Epidermal melanocyte (primary cell): ENCODE measurements around the gene ZSWIM1.
A peak's percentile ranks its signal among the peaks of the same experiment; 100 is the strongest.
"Not testable (repeated sequence)": the region's sequence is repeated elsewhere in the genome, so short reads cannot be mapped to it uniquely, and the experiment has no call there.

Experiments used
- DNase-seq: peaks from one replicate; pipeline ENCODE4 v3.0.0; 2011; ENCODE audit warnings: low spot score; ENCODE audit not compliant: insufficient read length

Gene ZSWIM1

GRCh38 chr20:45888681-45889080, 7.7 kb downstream of the ZSWIM1 start:
- DNase-seq: no peak

- DNase-seq: peak; percentile 77
Observed at GRCh38 chr20:45890077-45890984, 9.3 kb downstream of the ZSWIM1 start.

GRCh38 chr20:45890985-45891983, 10.3 kb downstream of the ZSWIM1 start, which contains the start of the genes CTSA and NEURL2:
Gene CTSA, plus strand, starts transcription at chr20:45891335. Its CDS starts 234 bp downstream, at chr20:45891569.
Gene NEURL2, minus strand, starts transcription at chr20:45891208. Its CDS starts 217 bp downstream, at chr20:45890991.
- DNase-seq: peak; percentile 96

- peak; percentile 49 for DNase-seq
Observed at GRCh38 chr20:45892049-45892825, 11.2 kb downstream of the ZSWIM1 start.

GRCh38 chr20:45892828-45893500, 11.9 kb downstream of the ZSWIM1 start:
- no peak for DNase-seq

GRCh38 chr20:45893831-45894230, 12.8 kb downstream of the ZSWIM1 start:
- DNase-seq: no peak

GRCh38 chr20:45894797-45895196, 13.8 kb downstream of the ZSWIM1 start:
- no peak for DNase-seq

GRCh38 chr20:45896641-45897161, 15.7 kb downstream of the ZSWIM1 start:
- no peak for DNase-seq

- no peak for DNase-seq
Observed at GRCh38 chr20:45897289-45897688, 16.3 kb downstream of the ZSWIM1 start.

- no peak for DNase-seq
Observed at GRCh38 chr20:45897692-45898091, 16.7 kb downstream of the ZSWIM1 start.

GRCh38 chr20:45898285-45898684, 17.3 kb downstream of the ZSWIM1 start:
- no peak for DNase-seq

GRCh38 chr20:45899046-45899835, 18.2 kb downstream of the ZSWIM1 start:
- DNase-seq: no peak

GRCh38 chr20:45901332-45901731, 20.3 kb downstream of the ZSWIM1 start:
- DNase-seq: not testable (repeated sequence)

- no peak for DNase-seq
Observed at GRCh38 chr20:45902199-45902701, 21.2 kb downstream of the ZSWIM1 start.

GRCh38 chr20:45904583-45905504, 23.8 kb downstream of the ZSWIM1 start:
- DNase-seq: no peak

- DNase-seq: no peak
Observed at GRCh38 chr20:45905505-45906079, 24.6 kb downstream of the ZSWIM1 start.

GRCh38 chr20:45907219-45907948, 26.4 kb downstream of the ZSWIM1 start:
- DNase-seq: no peak
